HK-2 (cell line): Measurements from ENCODE around the gene SPTY2D1.

Source experiments
- DNase-seq: peaks from one replicate; pipeline ENCODE4 v3.0.0-alpha.2; 2018; ENCODE audit not compliant: unreplicated experiment

The SPTY2D1 gene

GRCh38 chr11:18564149-18564548 lies 70.0 kb downstream of the SPTY2D1 start:
- no peak for DNase-seq

- DNase-seq, result no peak
Observed at GRCh38 chr11:18563090-18563730, 70.9 kb downstream of the SPTY2D1 start.
